Liver (tissue), 3 donors: ENCODE data around the gene HDAC5.

Experiments used
- EGR1 ChIP-seq, 2 donors: IDR thresholded peaks; 2 replicates each; pipeline ENCODE4 v1.6.1; 2016 to 2018; ENCODE audit warnings: antibody characterized with exemption in 2 of 2, low read depth in 2 of 2
- TAF1 ChIP-seq: conservative IDR thresholded peaks from 2 replicates; pipeline ENCODE4 v1.6.1; 2016; ENCODE audit warnings: antibody characterized with exemption, mild to moderate bottlenecking
- TF ChIP-seq, protein P1 (sequence below): fragments of 150-350 bp; IDR thresholded peaks from 2 replicates; pipeline ENCODE4 v1.5.1; 2017; ENCODE audit warnings: improper control_type of control experiment, low read depth, low read length; ENCODE audit not compliant: missing input control
- donor health status: healthy.
- donor health status: healthy.

DNA sequence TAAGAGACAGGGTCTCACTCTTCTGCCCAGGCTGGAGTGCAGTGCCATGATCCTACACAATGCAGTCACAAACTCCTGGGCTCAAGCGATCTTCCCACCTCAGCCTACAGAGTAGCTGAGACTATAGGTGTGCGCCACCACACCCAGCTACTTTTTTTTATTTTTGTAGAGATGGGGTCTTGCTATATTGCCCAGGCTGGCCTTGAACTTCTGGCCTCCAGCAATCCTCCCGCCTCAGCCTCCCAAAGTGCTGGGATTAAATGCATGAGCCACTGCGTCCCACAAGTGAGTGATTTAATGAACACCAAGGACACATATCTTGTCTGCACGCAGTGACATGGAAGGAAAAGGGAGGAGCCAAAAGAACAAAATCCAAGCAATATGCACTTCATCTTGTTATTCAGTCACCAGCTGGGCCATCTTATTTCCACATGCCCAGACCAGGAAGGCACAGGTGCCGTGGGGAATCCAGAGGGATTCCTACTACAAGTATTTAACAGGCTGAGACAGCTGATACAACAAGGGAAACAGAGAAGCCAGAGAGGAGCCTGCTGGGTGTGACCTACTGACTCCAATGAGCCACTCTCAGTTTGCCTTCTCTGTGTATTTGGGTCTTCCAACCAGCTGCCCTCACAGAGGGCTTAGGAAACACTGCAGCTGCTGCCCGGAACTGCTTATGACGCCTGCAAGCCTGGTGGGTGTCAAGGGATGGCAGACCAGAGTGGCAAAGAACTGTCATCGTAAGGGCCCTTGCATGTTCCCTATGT, 74.0 kb downstream of the HDAC5 start:
- TF ChIP-seq, protein P1, sequence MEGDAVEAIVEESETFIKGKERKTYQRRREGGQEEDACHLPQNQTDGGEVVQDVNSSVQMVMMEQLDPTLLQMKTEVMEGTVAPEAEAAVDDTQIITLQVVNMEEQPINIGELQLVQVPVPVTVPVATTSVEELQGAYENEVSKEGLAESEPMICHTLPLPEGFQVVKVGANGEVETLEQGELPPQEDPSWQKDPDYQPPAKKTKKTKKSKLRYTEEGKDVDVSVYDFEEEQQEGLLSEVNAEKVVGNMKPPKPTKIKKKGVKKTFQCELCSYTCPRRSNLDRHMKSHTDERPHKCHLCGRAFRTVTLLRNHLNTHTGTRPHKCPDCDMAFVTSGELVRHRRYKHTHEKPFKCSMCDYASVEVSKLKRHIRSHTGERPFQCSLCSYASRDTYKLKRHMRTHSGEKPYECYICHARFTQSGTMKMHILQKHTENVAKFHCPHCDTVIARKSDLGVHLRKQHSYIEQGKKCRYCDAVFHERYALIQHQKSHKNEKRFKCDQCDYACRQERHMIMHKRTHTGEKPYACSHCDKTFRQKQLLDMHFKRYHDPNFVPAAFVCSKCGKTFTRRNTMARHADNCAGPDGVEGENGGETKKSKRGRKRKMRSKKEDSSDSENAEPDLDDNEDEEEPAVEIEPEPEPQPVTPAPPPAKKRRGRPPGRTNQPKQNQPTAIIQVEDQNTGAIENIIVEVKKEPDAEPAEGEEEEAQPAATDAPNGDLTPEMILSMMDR: no peak
- TF ChIP-seq EGR1 (IDR thresholded peaks at IDR 0.05; ENCODE audit: low read depth in 2 of 2) (no peak), TAF1 (no peak)
